Peyer's patch (tissue), 4 donors: ENCODE measurements around the gene RASA3.

ENCODE experiments used
- CTCF ChIP-seq, 6 experiments: fragments of 450-650 bp in 4 of 6; fragments of 200-600 bp in 2 of 6; sonication (generic) in 1 of 6; IDR thresholded peaks; one replicate each; pipeline ENCODE4 v1.5.1; 2017 to 2019; ENCODE audit warnings: antibody characterized with exemption in 6 of 6, mild to moderate bottlenecking in 3 of 6, moderate library complexity in 1 of 6
- POLR2A ChIP-seq, 2 donors: fragments of 450-650 bp; IDR thresholded peaks; one replicate each; pipeline ENCODE4 v1.5.1; 2017; ENCODE audit warnings: antibody characterized with exemption in 2 of 2, mild to moderate bottlenecking in 2 of 2, moderate library complexity in 2 of 2

- TF ChIP-seq CTCF (IDR thresholded peaks at IDR 0.05) = no peak
- no peak for TF ChIP-seq POLR2A (IDR thresholded peaks at IDR 0.05)
These were observed 7.9 kb upstream of the RASA3 start for GRCh38 chr13:114140131-114140905.
